Neural progenitor cell (in vitro differentiated cells): ENCODE measurements around the gene PRDM16.

Source experiments
- CTCF ChIP-seq: fragments of 200-600 bp; sonication (generic); IDR thresholded peaks from 2 replicates; pipeline ENCODE4 v1.5.1; 2017; ENCODE audit warnings: antibody characterized with exemption, mild to moderate bottlenecking
- EZH2 ChIP-seq: fragments of 200-600 bp; sonication (generic); IDR thresholded peaks from 2 replicates; pipeline ENCODE4 v1.6.1; 2017; ENCODE audit warnings: antibody characterized with exemption, mild to moderate bottlenecking, moderate library complexity
- EZH2phosphoT487 ChIP-seq: fragments of 200-600 bp; sonication (generic); IDR thresholded peaks from 2 replicates; pipeline ENCODE4 v1.6.1; 2017; ENCODE audit warnings: antibody characterized with exemption

- TF ChIP-seq CTCF (no peak), EZH2 (no peak), EZH2phosphoT487 (no peak)
These were observed 188.8 kb downstream of the PRDM16 start for GRCh38 chr1:3257788-3258187.
